Body of pancreas (tissue), 4 donors: ENCODE data around the gene DCAF12. TPM values are rescaled to one million over a fixed set of nuclear protein-coding genes. Genes with fewer than 3 reads are reported as not detected.
A peak's percentile ranks its signal among the peaks of the same experiment; 100 is the strongest.
"Not testable (repeated sequence)": the region's sequence is repeated elsewhere in the genome, so short reads cannot be mapped to it uniquely, and the experiment has no call there.

ENCODE experiments used
- ATAC-seq: fragments of 150-250 bp; one replicate; pipeline ENCODE4 v1.9.1; 2016
- DNase-seq, 4 donors: peaks; one replicate each; pipeline ENCODE4 v3.0.0-alpha.2; 2019
- H3K27ac ChIP-seq, 4 donors: fragments of 200-600 bp; sonication (generic); 1 replicate in 3 of 4; 2 replicates in 1 of 4; pipeline versions ENCODE4 v1.5.1 to v1.6.1; 2016 to 2019; ENCODE audit warnings: mild to moderate bottlenecking in 1 of 4, mixed read lengths in 1 of 4, moderate library complexity in 1 of 4
- H3K27me3 ChIP-seq, 2 donors: fragments of 200-600 bp; sonication (generic); one replicate each; pipeline ENCODE4 v1.6.0; 2016; ENCODE audit warnings: mild to moderate bottlenecking in 1 of 2
- H3K36me3 ChIP-seq, 2 donors: fragments of 200-600 bp; sonication (generic); replicated peaks in 1 of 2; 2 replicates each; pipeline ENCODE4 v1.5.1; 2016; ENCODE audit warnings: low read depth in 2 of 2; ENCODE audit not compliant: insufficient read depth in 1 of 2
- H3K4me1 ChIP-seq: fragments of 200-600 bp; sonication (generic); one replicate; pipeline ENCODE4 v1.6.0; 2016
- H3K4me3 ChIP-seq, 2 donors: fragments of 200-600 bp; sonication (generic); 1 replicate in 1 of 2; 2 replicates in 1 of 2; pipeline ENCODE4 v1.5.1; 2016 to 2019
- H3K9me3 ChIP-seq, 3 donors: fragments of 200-600 bp; sonication (generic); 1 replicate in 2 of 3; 2 replicates in 1 of 3; pipeline ENCODE4 v1.5.1; 2016
- POLR2A ChIP-seq, 3 donors: fragments of 450-650 bp; IDR thresholded peaks; one replicate each; pipeline ENCODE4 v1.6.1; 2016; ENCODE audit warnings: antibody characterized with exemption in 3 of 3, mild to moderate bottlenecking in 2 of 3
- WGBS, 2 donors: methylation state at CpG; one replicate each; pipeline ENCODE4 v1.1.5; 2017; 5-methylcytosine and 5-hydroxymethylcytosine counted together
- intact Hi-C: fragments of 100-400 bp; cut with DNase I; formaldehyde crosslinking; loops from one replicate; pipeline ENCODE4 v1.15.1; 2023
- total RNA-seq, 2 donors: library from RNA; depleted of rRNA; stranded (reverse); fragments of >200 nt; gene quantifications; one replicate each; pipeline ENCODE4 v1.1.0, GENCODE V29; 2016
- TF ChIP-seq, protein P1 (sequence below), 7 experiments: fragments of 450-650 bp in 4 of 7; fragments of 200-600 bp in 3 of 7; sonication (generic) in 3 of 7; IDR thresholded peaks; one replicate each; pipeline ENCODE4 v1.5.1; 2016 to 2019; ENCODE audit warnings: antibody characterized with exemption in 7 of 7

The DCAF12 gene
- total RNA-seq, 2 donors from 2014 or later: 14.3 to 19.1 TPM

- H3K4me3 ChIP-seq: no peak overlapping the region
- ATAC-seq: peak; percentile 99
- H3K27me3 ChIP-seq: no peaks in the 10 kb centered on the region
- intact Hi-C loops: no loop called here
- H3K27ac ChIP-seq: peak overlapping the region in 1 of 4 donors; percentile 37
- DNase-seq: peak; percentile 81 to 91 (median 86)
- WGBS, 2 donors: 51 to 54% methylated on average over 5 of the region's 5 CpGs
- H3K9me3 ChIP-seq: no peaks in the 10 kb centered on the region
- no peaks in the 10 kb centered on the region for H3K36me3 ChIP-seq
- no peak for TF ChIP-seq POLR2A (IDR thresholded peaks at IDR 0.05)
- TF ChIP-seq, protein P1, sequence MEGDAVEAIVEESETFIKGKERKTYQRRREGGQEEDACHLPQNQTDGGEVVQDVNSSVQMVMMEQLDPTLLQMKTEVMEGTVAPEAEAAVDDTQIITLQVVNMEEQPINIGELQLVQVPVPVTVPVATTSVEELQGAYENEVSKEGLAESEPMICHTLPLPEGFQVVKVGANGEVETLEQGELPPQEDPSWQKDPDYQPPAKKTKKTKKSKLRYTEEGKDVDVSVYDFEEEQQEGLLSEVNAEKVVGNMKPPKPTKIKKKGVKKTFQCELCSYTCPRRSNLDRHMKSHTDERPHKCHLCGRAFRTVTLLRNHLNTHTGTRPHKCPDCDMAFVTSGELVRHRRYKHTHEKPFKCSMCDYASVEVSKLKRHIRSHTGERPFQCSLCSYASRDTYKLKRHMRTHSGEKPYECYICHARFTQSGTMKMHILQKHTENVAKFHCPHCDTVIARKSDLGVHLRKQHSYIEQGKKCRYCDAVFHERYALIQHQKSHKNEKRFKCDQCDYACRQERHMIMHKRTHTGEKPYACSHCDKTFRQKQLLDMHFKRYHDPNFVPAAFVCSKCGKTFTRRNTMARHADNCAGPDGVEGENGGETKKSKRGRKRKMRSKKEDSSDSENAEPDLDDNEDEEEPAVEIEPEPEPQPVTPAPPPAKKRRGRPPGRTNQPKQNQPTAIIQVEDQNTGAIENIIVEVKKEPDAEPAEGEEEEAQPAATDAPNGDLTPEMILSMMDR (IDR thresholded peaks at IDR 0.05): peak in 6 of 7 experiments; percentile 12 to 61 (median 54)
- H3K4me1 ChIP-seq: peaks cover 5% of the 10 kb centered on the region
Measured at GRCh38 chr9:34139477-34140146, 13.1 kb upstream of the DCAF12 start.

DNA sequence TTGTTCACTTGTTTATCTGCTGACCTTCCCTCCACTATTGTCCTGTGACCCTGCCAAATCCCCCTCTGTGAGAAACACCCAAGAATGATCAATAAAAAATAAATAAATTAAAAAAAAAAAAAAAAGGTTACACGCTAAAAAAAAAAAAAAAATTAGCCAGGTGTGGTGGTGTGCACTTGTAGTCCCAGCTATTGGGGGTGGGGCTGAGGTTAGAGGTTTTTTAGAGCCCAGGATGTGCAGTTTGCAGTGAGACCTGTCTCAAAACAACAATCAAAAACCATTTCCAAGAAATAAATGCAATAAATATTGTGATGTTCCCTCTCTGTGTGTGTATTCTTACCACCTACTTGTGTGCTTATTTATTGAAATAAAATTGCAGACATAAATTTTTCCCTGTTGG lies 12.1 kb upstream of the DCAF12 start:
- 29 to 38% methylated on average over 1 of the region's 1 CpG for WGBS, 2 donors

GRCh38 chr9:34134521-34134920 lies 8.0 kb upstream of the DCAF12 start:
- no peak for TF ChIP-seq POLR2A (IDR thresholded peaks at IDR 0.05)
- TF ChIP-seq, protein P1 (IDR thresholded peaks at IDR 0.05): no peak
- Histone ChIP-seq H3K4me3 (no peak overlapping the region), H3K36me3 (no peaks in the 10 kb centered on the region), H3K9me3 (no peaks in the 10 kb centered on the region), H3K4me1 (peaks cover 3% of the 10 kb centered on the region), H3K27me3 (no peaks in the 10 kb centered on the region), H3K27ac (no peak overlapping the region)
- no peak for ATAC-seq
- intact Hi-C loops: no loop called here
- WGBS, 2 donors: 84 to 92% methylated on average over 7 to 30 of the region's 30 CpGs
- DNase-seq: no peak

More for the DNA sequence above, 12.1 kb upstream of the DCAF12 start:
- H3K9me3 ChIP-seq, DNase-seq, H3K27me3 ChIP-seq, ATAC-seq, H3K4me3 ChIP-seq, H3K27ac ChIP-seq, H3K36me3 ChIP-seq, H3K4me1 ChIP-seq, intact Hi-C loops: not testable (repeated sequence)

- H3K36me3 ChIP-seq: no peaks in the 10 kb centered on the region
- WGBS, 2 donors: 86% methylated on average over 16 of the region's 16 CpGs; no CpG with 5 or more reads in 1 of the 2 donors
- H3K4me3 ChIP-seq: no peak overlapping the region
- no peaks in the 10 kb centered on the region for H3K27me3 ChIP-seq
- ATAC-seq (no peak), DNase-seq (no peak)
- H3K4me1 ChIP-seq: no peaks in the 10 kb centered on the region
- no peaks in the 10 kb centered on the region for H3K9me3 ChIP-seq
- intact Hi-C loops: no loop called here
- no peak overlapping the region for H3K27ac ChIP-seq
- no peak for TF ChIP-seq POLR2A (IDR thresholded peaks at IDR 0.05)
- TF ChIP-seq, protein P1 (IDR thresholded peaks at IDR 0.05): no peak
Measured at GRCh38 chr9:34133436-34133949, 7.0 kb upstream of the DCAF12 start.

DNA sequence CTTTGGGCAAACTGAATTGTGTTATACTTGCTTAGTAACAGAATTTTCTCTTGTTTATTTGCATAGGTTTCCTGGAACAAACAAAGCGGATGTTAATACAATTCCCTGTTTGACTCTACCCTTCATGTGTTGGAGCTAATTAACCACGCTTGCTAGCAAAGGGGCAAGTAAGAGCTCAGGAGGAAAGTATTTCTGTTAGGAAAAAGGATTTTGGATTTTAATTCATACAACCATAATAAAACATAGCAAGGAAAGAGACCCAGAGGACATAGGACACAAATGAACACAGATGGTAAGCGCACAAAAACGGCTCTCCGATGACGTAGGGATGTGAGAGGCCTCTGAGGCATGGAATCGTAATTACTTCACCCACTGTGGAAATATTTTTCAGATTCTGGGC lies 5.1 kb upstream of the DCAF12 start:
- intact Hi-C loops: no loop called here
- no peaks in the 10 kb centered on the region for H3K36me3 ChIP-seq
- WGBS, 2 donors: 90% methylated on average over 7 of the region's 7 CpGs
- TF ChIP-seq, protein P1 (IDR thresholded peaks at IDR 0.05): no peak
- no peak for TF ChIP-seq POLR2A (IDR thresholded peaks at IDR 0.05)
- peaks cover 6% of the 10 kb centered on the region for H3K4me1 ChIP-seq
- no peak overlapping the region for H3K27ac ChIP-seq
- DNase-seq: no peak
- H3K4me3 ChIP-seq: no peak overlapping the region
- H3K27me3 ChIP-seq: no peaks in the 10 kb centered on the region
- no peak for ATAC-seq
- H3K9me3 ChIP-seq: no peaks in the 10 kb centered on the region
